Activated naive CD4-positive, alpha-beta T cell treated with anti-CD3 and anti-CD28 coated beads for 36 hours (primary cell): ENCODE data around the gene HTN1. TPM values are rescaled to one million over a fixed set of nuclear protein-coding genes. Genes with fewer than 3 reads are reported as not detected.

Experiments used
- CTCF ChIA-PET: fragments of 350-600 bp; sonication (Branson Sonifier 250); formaldehyde crosslinking; loops from one replicate; lab custom pipeline; 2021; ENCODE audit warnings: antibody characterized with exemption; lab: Charles Lee
- DNase-seq: peaks from one replicate; pipeline ENCODE4 v3.0.0-alpha.2; 2020
- H3K27ac Mint-ChIP-seq: one replicate; pipeline ENCODE4 v1.8.0; 2021; ENCODE audit warnings: mild to moderate bottlenecking, mixed read lengths
- H3K27me3 Mint-ChIP-seq: one replicate; pipeline ENCODE4 v1.8.0; 2021; ENCODE audit warnings: low read depth, mixed read lengths
- H3K36me3 Mint-ChIP-seq: one replicate; pipeline ENCODE4 v1.8.0; 2021; ENCODE audit warnings: low read depth, mixed read lengths
- H3K4me1 Mint-ChIP-seq: one replicate; pipeline ENCODE4 v1.8.0; 2021; ENCODE audit warnings: low read depth, mixed read lengths
- H3K4me3 Mint-ChIP-seq: one replicate; pipeline ENCODE4 v1.8.0; 2021; ENCODE audit warnings: mild to moderate bottlenecking, moderate library complexity, mixed read lengths
- H3K9me3 Mint-ChIP-seq: one replicate; pipeline ENCODE4 v1.8.0; 2021; ENCODE audit warnings: mixed read lengths
- intact Hi-C: fragments of 100-400 bp; cut with micrococcal nuclease; formaldehyde crosslinking; loops from one replicate; pipeline ENCODE4 v1.15.1; 2023
- total RNA-seq, 2 experiments: library from RNA; stranded (reverse); gene quantifications; one replicate each; pipeline ENCODE4 v1.2.3, GENCODE V29; 2021

The HTN1 gene
- total RNA-seq, 2 experiments from 2014 or later: not detected

DNA sequence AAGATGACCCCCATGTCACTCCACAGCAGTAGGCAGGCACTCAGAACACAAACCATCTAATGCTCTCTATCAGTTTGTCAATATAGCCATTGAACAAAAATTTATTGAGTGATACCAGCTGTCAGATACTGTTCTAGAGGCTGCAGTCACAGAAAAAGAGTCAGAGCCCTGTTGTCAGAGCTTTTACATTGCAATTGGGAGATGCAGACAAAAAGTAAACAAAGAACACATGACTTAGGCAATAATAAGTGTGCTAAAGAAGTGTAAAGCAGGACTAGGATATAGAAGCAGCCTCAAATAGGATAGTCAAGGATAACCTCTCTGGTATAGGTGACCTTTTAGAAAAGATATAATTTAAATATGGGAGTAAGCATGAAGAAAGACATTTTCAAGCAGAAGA, 8.9 kb downstream of the HTN1 start:
- H3K27me3 Mint-ChIP-seq: no peaks in the 10 kb centered on the region
- CTCF ChIA-PET: no interaction called here
- H3K4me1 Mint-ChIP-seq: no peaks in the 10 kb centered on the region
- DNase-seq: no peak
- intact Hi-C loops: no loop called here
- H3K9me3 Mint-ChIP-seq: peaks cover 1% of the 10 kb centered on the region
- no peaks in the 10 kb centered on the region for H3K36me3 Mint-ChIP-seq
- no peak overlapping the region for H3K4me3 Mint-ChIP-seq
- H3K27ac Mint-ChIP-seq: no peak overlapping the region

DNA sequence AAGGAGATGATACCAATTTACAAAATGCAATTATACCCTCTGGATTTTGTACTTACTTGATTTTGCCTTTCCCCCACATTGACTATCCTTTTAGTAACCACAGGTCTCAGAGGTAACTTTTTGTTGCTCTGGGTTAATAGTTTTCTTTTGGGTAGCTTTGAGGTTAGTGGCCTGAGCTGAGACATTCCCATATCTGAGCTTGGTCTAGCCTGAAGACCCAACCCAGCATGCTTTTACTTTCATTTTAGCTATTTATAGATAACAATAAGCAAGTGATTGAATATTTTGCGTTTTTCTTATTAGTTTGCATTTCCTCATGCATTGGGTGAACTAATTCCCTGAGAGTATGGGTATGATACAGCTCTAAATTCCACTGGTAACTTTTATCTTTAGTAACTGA, 11.8 kb downstream of the HTN1 start:
- H3K36me3 Mint-ChIP-seq: no peaks in the 10 kb centered on the region
- no peaks in the 10 kb centered on the region for H3K4me1 Mint-ChIP-seq
- CTCF ChIA-PET: no interaction called here
- no peak overlapping the region for H3K27ac Mint-ChIP-seq
- no peaks in the 10 kb centered on the region for H3K9me3 Mint-ChIP-seq
- H3K27me3 Mint-ChIP-seq: no peaks in the 10 kb centered on the region
- intact Hi-C loops: no loop called here
- no peak for DNase-seq
- no peak overlapping the region for H3K4me3 Mint-ChIP-seq

DNA sequence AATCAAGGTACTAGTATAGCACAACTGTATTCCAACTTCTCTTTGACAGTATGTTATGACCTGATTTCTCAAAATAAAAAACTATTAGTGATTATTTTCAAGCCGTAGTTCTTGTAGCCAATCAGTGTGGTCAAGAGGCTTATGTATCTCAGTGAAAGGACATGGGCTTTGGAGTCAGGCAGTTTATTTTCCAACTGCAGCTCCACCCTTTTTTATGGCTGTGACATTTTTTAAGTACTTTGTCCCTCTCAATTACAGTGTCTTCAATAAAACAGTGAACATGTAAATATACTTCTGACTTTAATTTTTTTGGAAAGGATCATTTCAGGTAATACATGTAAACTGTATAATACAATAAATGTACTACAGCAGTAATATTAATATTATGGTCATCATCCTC, 30.0 kb downstream of the HTN1 start:
- Mint-ChIP-seq H3K36me3 (no peaks in the 10 kb centered on the region), H3K27me3 (no peaks in the 10 kb centered on the region), H3K27ac (no peak overlapping the region), H3K4me1 (no peaks in the 10 kb centered on the region), H3K9me3 (no peaks in the 10 kb centered on the region), H3K4me3 (no peak overlapping the region)
- no peak for DNase-seq
- intact Hi-C loops: no loop called here
- CTCF ChIA-PET: no interaction called here

DNA sequence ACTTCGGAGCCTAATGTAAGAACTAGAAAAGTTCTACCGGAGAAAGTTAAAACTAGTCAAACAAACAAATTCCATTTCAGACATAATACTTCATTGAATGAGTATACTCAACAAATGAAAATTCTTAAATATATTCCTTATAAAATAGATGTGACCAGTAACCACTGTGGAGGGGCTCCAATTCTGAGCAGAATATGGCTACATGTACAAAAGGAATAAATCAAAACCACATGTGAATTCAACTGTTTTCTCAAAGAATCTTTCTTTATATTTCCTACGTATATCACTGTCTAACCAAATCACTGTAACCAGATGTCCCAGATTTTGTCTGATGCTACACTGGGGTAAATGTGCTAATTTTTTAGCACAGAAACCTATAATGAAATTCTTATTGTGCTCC, 49.0 kb downstream of the HTN1 start:
- Mint-ChIP-seq H3K27me3 (peaks cover 2% of the 10 kb centered on the region), H3K36me3 (no peaks in the 10 kb centered on the region), H3K4me3 (no peak overlapping the region), H3K9me3 (no peaks in the 10 kb centered on the region), H3K4me1 (no peaks in the 10 kb centered on the region), H3K27ac (no peak overlapping the region)
- DNase-seq: no peak
- intact Hi-C loops: no loop called here
- CTCF ChIA-PET: no interaction called here

Other genes with a start within 250 kb of the HTN1 start
- gene SULT1E1, start 190.3 kb upstream of the HTN1 start, total RNA-seq: not detected
- not detected for gene CSN1S1, start 119.4 kb upstream of the HTN1 start, total RNA-seq
- gene CSN2, start 84.7 kb upstream of the HTN1 start, total RNA-seq: not detected
- not detected for gene STATH, start 54.5 kb upstream of the HTN1 start, total RNA-seq
- not detected for gene HTN3, start 22.0 kb upstream of the HTN1 start, total RNA-seq
- gene PRR27, start 103.8 kb downstream of the HTN1 start, total RNA-seq: not detected
- gene ODAM, start 145.3 kb downstream of the HTN1 start, total RNA-seq: not detected
- gene FDCSP, start 175.7 kb downstream of the HTN1 start, total RNA-seq: not detected
- not detected for gene CSN3, start 192.2 kb downstream of the HTN1 start, total RNA-seq